Effector memory CD8-positive, alpha-beta T cell (primary cell): Measurements from ENCODE around the gene UBA5.

Source experiments
- ATAC-seq: fragments of 150-1000 bp; cut with Tn5 transposase; replicated peaks from 2 replicates; pipeline ENCODE4 v1.10.0; 2021; ENCODE audit warnings: mild to moderate bottlenecking, moderate library complexity
- DNase-seq, 3 experiments: peaks; one replicate each; pipeline ENCODE4 v3.0.0; 2021
- H3K27ac Mint-ChIP-seq, 2 donors: one replicate each; pipeline ENCODE4 v1.8.0; 2022; ENCODE audit warnings: mild to moderate bottlenecking in 2 of 2, mixed read lengths in 2 of 2, moderate library complexity in 2 of 2
- H3K27me3 Mint-ChIP-seq, 2 donors: one replicate each; pipeline ENCODE4 v1.8.0; 2022; ENCODE audit warnings: mixed read lengths in 2 of 2
- H3K36me3 Mint-ChIP-seq: one replicate; pipeline ENCODE4 v1.8.0; 2022; ENCODE audit warnings: mild to moderate bottlenecking, moderate library complexity, mixed read lengths; ENCODE audit not compliant: insufficient read depth
- H3K4me1 Mint-ChIP-seq, 2 donors: one replicate each; pipeline ENCODE4 v1.8.0; 2022; ENCODE audit warnings: low read depth in 2 of 2, mixed read lengths in 2 of 2
- H3K4me3 Mint-ChIP-seq, 2 donors: one replicate each; pipeline ENCODE4 v1.8.0; 2022; ENCODE audit warnings: mild to moderate bottlenecking in 2 of 2, mixed read lengths in 2 of 2, moderate library complexity in 2 of 2
- H3K9me3 Mint-ChIP-seq, 2 donors: one replicate each; pipeline ENCODE4 v1.8.0; 2022; ENCODE audit warnings: mixed read lengths in 2 of 2

Gene UBA5

GRCh38 chr3:132659365-132660051 lies 621 bp upstream of the UBA5 start, which contains the start of gene ACAD11:
TSS of gene ACAD11 (minus strand) at chr3:132659809. CDS start at chr3:132659751, 58 bp downstream.
- peaks cover 23% of the 10 kb centered on the region for H3K36me3 Mint-ChIP-seq
- ATAC-seq: peak; percentile 31
- no peaks in the 10 kb centered on the region for H3K27me3 Mint-ChIP-seq
- H3K27ac Mint-ChIP-seq: peak within 1 kb of the TSS; percentile 97 to 99
- peaks cover 37 to 47% of the 10 kb centered on the region in 2 donors for H3K4me1 Mint-ChIP-seq
- DNase-seq: peak; percentile 5 to 17 (median 11)
- H3K4me3 Mint-ChIP-seq: peak within 1 kb of the TSS; percentile 92 to 97
- no peaks in the 10 kb centered on the region for H3K9me3 Mint-ChIP-seq

GRCh38 chr3:132660811-132661070 lies 612 bp downstream of the UBA5 start:
- Mint-ChIP-seq H3K9me3 (no peaks in the 10 kb centered on the region), H3K27me3 (no peaks in the 10 kb centered on the region), H3K4me3 (peak overlapping the region; percentile 92 to 97), H3K36me3 (peaks cover 23% of the 10 kb centered on the region), H3K27ac (peak overlapping the region; percentile 97 to 99), H3K4me1 (peaks cover 33 to 49% of the 10 kb centered on the region in 2 donors)
- no peak for DNase-seq
- peak; percentile 12 for ATAC-seq

DNA sequence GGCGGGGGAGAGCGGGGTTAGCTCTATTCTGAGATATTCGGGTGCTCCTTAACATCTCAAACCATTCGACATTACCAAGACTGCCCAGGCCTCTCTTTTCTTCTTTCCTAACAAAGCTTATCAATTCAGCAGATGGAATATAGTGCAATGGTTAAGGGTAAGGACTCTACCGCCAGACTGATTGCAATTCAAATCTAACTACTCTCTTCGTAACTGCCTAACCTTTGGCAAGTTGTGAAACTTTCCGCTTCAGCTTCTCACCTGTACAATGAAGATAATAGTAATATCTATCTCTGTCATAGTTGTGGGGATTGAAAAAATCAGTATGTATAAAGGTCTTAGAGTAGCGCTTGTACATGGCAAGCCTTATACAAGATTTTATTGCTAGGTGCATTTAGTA lies 972 bp downstream of the UBA5 start:
- Mint-ChIP-seq H3K4me3 (peak overlapping the region; percentile 92 to 97), H3K9me3 (no peaks in the 10 kb centered on the region), H3K27ac (peak overlapping the region; percentile 97 to 99), H3K27me3 (no peaks in the 10 kb centered on the region), H3K36me3 (peaks cover 23% of the 10 kb centered on the region), H3K4me1 (peaks cover 33 to 49% of the 10 kb centered on the region in 2 donors)
- DNase-seq: no peak
- ATAC-seq: no peak

GRCh38 chr3:132662212-132662611 lies 2.1 kb downstream of the UBA5 start:
- ATAC-seq (no peak), DNase-seq (no peak)
- Mint-ChIP-seq H3K4me1 (peaks cover 32 to 49% of the 10 kb centered on the region in 2 donors), H3K4me3 (peak overlapping the region in 1 of 2 donors; percentile 32), H3K9me3 (no peaks in the 10 kb centered on the region), H3K27ac (no peak overlapping the region), H3K36me3 (peaks cover 23% of the 10 kb centered on the region), H3K27me3 (no peaks in the 10 kb centered on the region)

DNA sequence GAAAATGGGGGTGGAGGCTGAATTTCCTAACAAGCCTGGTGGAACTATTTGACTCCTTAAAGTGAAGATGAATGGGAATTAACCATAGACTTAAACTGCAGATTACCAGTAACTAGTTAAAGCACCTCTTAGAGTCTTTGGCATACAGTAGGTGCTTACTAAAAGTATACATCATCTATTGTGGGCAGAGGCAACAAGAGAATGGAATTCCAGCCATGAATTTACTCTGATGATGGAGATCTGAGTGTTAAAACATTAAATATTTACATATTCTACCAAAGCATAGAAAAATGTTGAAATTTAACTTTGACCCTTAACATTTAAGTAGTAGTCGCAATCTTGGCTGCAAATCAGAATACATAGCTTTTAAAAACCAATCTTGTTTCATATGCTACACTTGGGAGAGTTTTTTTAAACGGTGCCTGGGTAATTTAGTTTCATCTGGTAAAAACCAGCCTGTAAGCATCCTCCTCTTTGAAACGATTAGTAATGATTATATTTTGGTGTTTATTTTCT lies 5.2 kb downstream of the UBA5 start:
- Mint-ChIP-seq H3K36me3 (peaks cover 12% of the 10 kb centered on the region), H3K9me3 (no peaks in the 10 kb centered on the region), H3K4me1 (peaks cover 23 to 44% of the 10 kb centered on the region in 2 donors), H3K27me3 (no peaks in the 10 kb centered on the region), H3K27ac (peak overlapping the region in 1 of 2 donors; percentile 0), H3K4me3 (no peak overlapping the region)
- ATAC-seq: no peak
- no peak for DNase-seq

DNA sequence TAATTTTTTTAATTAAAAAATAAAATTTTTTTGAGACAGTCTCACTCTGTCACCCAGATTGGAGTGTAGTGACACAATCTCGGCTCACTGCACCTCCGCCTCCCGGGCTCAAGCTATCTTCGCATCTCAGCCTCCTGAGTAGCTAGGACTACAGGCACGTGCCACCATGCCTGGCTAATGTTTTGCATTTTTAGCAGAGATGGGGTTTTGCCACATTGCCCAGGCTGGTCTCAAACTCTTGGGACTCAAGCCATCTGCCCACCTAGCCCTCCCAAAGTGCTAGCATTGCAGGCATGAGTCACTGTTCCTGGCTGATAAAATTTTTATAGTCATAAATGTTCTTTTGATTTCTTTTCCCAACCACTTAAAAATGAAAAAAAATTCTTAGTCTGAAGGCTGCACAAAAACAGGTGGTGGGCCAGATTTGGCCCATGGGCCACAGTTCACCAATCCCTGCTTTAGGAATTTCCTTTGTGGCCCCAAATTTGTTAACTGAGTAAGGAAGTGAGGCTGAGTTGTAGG lies 9.2 kb downstream of the UBA5 start:
- ATAC-seq: no peak
- Mint-ChIP-seq H3K27me3 (no peaks in the 10 kb centered on the region), H3K4me3 (no peak overlapping the region), H3K27ac (no peak overlapping the region), H3K9me3 (no peaks in the 10 kb centered on the region), H3K4me1 (peaks cover 3 to 19% of the 10 kb centered on the region in 2 donors), H3K36me3 (peaks cover 12% of the 10 kb centered on the region)
- DNase-seq: no peak

DNA sequence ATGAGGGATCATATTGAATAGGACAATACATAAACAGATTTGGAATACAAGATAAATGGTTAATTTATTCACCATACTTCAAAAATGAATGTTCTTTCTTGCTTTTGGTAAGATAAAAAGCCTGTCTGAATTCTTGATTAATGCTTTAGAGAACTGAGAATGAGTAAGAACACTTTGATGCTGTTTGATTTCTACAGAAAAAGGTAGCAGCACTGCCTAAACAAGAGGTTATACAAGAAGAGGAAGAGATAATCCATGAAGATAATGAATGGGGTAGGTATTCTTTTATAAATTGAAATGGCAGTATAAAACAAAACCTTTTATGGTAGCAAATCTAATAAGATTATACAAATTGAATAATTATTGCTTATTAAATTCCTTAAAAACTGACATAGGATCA lies 15.3 kb downstream of the UBA5 start:
- ATAC-seq: no peak
- peak overlapping the region in 1 of 2 donors; percentile 60 for H3K27ac Mint-ChIP-seq
- H3K9me3 Mint-ChIP-seq: no peaks in the 10 kb centered on the region
- no peaks in the 10 kb centered on the region for H3K27me3 Mint-ChIP-seq
- peaks cover 44% of the 10 kb centered on the region for H3K36me3 Mint-ChIP-seq
- DNase-seq: no peak
- no peak overlapping the region for H3K4me3 Mint-ChIP-seq
- H3K4me1 Mint-ChIP-seq: peaks cover 0 to 4% of the 10 kb centered on the region in 2 donors

DNA sequence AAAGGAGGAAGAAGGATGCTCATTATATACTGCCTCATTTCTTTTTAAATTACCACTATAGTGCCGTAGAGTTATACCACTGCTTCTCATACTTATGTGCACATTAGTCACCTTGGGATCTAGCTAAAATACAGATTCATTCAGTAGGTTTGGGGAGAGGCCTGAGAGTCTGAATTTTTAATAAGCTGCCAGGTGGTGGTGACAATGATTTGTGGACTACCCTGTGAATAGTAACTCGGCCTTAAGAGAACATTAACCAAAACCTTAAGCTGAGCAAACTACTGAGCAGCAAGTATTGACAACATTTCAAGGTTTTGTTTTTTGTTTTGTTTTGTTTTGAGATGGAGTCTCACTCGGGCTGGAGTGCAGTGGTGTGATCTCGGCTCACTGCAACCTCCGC lies 19.8 kb downstream of the UBA5 start:
- Mint-ChIP-seq H3K4me3 (no peak overlapping the region), H3K4me1 (peaks cover 0 to 4% of the 10 kb centered on the region in 2 donors), H3K9me3 (no peaks in the 10 kb centered on the region), H3K36me3 (peaks cover 54% of the 10 kb centered on the region), H3K27me3 (no peaks in the 10 kb centered on the region), H3K27ac (peak overlapping the region in 1 of 2 donors; percentile 1)
- no peak for DNase-seq
- no peak for ATAC-seq

DNA sequence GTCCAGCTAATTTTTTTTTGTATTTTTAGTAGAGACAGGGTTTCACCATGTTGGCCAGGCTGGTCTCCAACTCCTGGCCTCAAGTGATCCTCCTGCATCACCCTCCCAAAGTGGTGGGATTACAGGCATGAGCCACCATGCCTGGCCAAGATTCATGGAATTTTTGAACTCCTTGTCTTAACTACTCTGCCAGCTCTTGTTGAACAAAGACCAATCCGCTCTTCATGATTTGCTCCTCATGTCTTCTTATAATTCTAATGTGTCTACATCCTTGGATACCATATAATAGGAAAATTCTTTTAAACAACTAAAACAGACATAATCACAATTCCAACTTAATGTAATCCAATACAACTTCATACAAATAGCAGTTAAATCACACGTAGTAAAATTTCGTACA lies 21.3 kb downstream of the UBA5 start:
- H3K27ac Mint-ChIP-seq: peak overlapping the region; percentile 39 to 64
- H3K36me3 Mint-ChIP-seq: peaks cover 51% of the 10 kb centered on the region
- H3K4me1 Mint-ChIP-seq: no peaks in the 10 kb centered on the region

GRCh38 chr3:132682201-132682600 lies 22.1 kb downstream of the UBA5 start:
- peaks cover 53% of the 10 kb centered on the region for H3K36me3 Mint-ChIP-seq
- H3K9me3 Mint-ChIP-seq: no peaks in the 10 kb centered on the region
- H3K4me1 Mint-ChIP-seq: no peaks in the 10 kb centered on the region
- H3K27ac Mint-ChIP-seq: peak overlapping the region; percentile 36 to 64
- no peaks in the 10 kb centered on the region for H3K27me3 Mint-ChIP-seq
- no peak overlapping the region for H3K4me3 Mint-ChIP-seq
- DNase-seq: no peak
- ATAC-seq: no peak

More for the DNA sequence above, 21.3 kb downstream of the UBA5 start:
- Mint-ChIP-seq H3K9me3 (no peaks in the 10 kb centered on the region), H3K4me3 (no peak overlapping the region), H3K27me3 (no peaks in the 10 kb centered on the region)
- no peak for ATAC-seq
- no peak for DNase-seq

DNA sequence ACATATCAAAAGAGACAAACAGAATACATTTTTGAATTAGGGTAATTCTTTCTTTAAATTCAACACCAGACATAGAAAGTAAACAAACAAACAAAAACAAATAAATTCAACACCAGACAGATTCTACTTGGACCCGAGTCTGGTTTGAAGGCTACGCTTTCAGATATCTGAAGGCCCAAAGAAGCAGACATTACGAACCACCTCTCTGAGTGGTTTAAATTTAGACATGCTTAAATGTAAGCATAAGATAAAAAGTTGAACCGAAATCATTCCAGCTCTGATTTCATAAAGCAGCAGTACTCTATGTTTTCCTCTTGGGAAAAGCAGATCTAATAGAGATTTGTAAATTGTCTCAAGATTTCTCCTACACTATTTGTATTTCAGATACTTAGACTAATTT lies 29.9 kb downstream of the UBA5 start:
- Mint-ChIP-seq H3K9me3 (no peaks in the 10 kb centered on the region), H3K27ac (no peak overlapping the region), H3K36me3 (peaks cover 65% of the 10 kb centered on the region), H3K4me3 (no peak overlapping the region), H3K4me1 (no peaks in the 10 kb centered on the region), H3K27me3 (no peaks in the 10 kb centered on the region)
- DNase-seq: no peak
- ATAC-seq: no peak

DNA sequence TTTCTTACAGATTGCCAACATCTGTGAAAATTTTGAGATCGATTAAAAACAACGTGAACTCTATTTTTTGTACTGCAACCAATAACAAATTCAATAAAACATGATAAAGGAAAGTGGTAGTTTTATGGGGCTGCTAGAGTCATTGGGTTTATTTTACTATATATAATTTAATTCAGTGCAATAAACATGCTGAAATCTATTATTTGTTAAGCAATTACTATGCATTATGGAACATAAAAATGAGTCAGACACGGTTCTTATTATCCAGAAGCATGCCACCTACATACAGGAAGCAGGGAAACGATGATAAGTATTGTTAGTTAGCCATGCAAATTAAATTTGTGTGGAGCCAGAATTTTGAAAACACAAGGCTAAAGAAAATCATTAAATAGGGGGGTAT lies 34.9 kb downstream of the UBA5 start:
- Mint-ChIP-seq H3K27ac (no peak overlapping the region), H3K4me1 (no peaks in the 10 kb centered on the region), H3K4me3 (no peak overlapping the region), H3K36me3 (peaks cover 64% of the 10 kb centered on the region), H3K27me3 (no peaks in the 10 kb centered on the region), H3K9me3 (no peaks in the 10 kb centered on the region)
- ATAC-seq (no peak), DNase-seq (no peak)

- H3K4me1 Mint-ChIP-seq: no peaks in the 10 kb centered on the region
- ATAC-seq (no peak), DNase-seq (no peak)
- H3K27ac Mint-ChIP-seq: peak overlapping the region in 1 of 2 donors; percentile 70
- no peaks in the 10 kb centered on the region for H3K9me3 Mint-ChIP-seq
- H3K4me3 Mint-ChIP-seq: no peak overlapping the region
- H3K36me3 Mint-ChIP-seq: peaks cover 64% of the 10 kb centered on the region
- no peaks in the 10 kb centered on the region for H3K27me3 Mint-ChIP-seq
Measured at GRCh38 chr3:132695422-132695821, 35.3 kb downstream of the UBA5 start.

- Mint-ChIP-seq H3K27me3 (no peaks in the 10 kb centered on the region), H3K9me3 (no peaks in the 10 kb centered on the region), H3K27ac (peak overlapping the region in 1 of 2 donors; percentile 60), H3K36me3 (peaks cover 64% of the 10 kb centered on the region), H3K4me1 (peaks cover 0 to 3% of the 10 kb centered on the region in 2 donors), H3K4me3 (no peak overlapping the region)
- DNase-seq (no peak), ATAC-seq (no peak)
Measured at GRCh38 chr3:132703733-132704132, 43.6 kb downstream of the UBA5 start.
